Measurements from ENCODE around the gene LRMDA. TPM values are rescaled to one million over a fixed set of nuclear protein-coding genes. Genes with fewer than 3 reads are reported as not detected.

The LRMDA gene
- total and polyA plus RNA-seq, 2 of the 8 experiments (the other 6 are each of a cell fraction or from before 2014, with no cell fraction given): 0.86 to 2.8 TPM

DNA sequence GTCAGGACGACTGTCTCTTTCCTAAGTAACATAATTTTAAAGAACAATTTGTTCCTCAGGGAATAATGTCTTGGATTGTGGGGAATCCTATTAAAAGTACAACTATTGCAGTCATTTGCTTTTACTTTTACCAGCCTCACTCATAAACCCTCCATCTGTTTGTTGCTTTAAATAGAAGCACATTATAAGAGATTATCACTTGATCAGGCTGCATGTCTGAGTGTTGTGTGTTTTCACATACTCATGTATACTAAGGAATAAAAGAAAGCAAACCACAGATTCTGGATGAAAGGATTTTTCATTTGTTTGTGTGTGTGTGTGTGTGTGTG lies 1128.4 kb downstream of the LRMDA start:
- no peak overlapping the region for H4K5ac ChIP-seq (ENCODE audit: insufficient read length, low read depth, low read length)
- no peak overlapping the region for H2BK15ac ChIP-seq (ENCODE audit: low read length)
- H4K8ac ChIP-seq (ENCODE audit: extremely low read depth, insufficient read depth, low read length): no peak overlapping the region
- H4K20me1 ChIP-seq (replicated peaks in 1 of 2; ENCODE audit: control insufficient read depth in 1 of 2, insufficient read depth in 2 of 2, low read length in 2 of 2): no peaks in the 10 kb centered on the region
- H3K56ac ChIP-seq (replicated peaks; ENCODE audit: insufficient read length, low read depth, low read length): no peak overlapping the region
- H3K9ac ChIP-seq (replicated peaks in 1 of 4; ENCODE audit: extremely low read depth in 1 of 4, low read depth in 3 of 4, low read length in 3 of 4): no peak overlapping the region
- no peaks in the 10 kb centered on the region for H3K4me1 ChIP-seq (replicated peaks in 1 of 4; ENCODE audit: control insufficient read depth in 3 of 4, insufficient read depth in 4 of 4, low read length in 3 of 4)
- FAIRE-seq: no peak
- ChIA-PET POLR2A (ENCODE audit: partially characterized antibody) (no interaction called here), CTCF (ENCODE audit: partially characterized antibody) (interaction anchor here (1.1 kb wide), 2 partner anchors 343 to 445 kb away, joined by 3 read pairs; no protein-coding TSS in a partner anchor)
- H3K79me1 ChIP-seq (ENCODE audit: low read depth, low read length): no peaks in the 10 kb centered on the region
- no peak overlapping the region for H3K4me2 ChIP-seq (ENCODE audit: insufficient read depth in 1 of 2, low read depth in 2 of 2, low read length in 2 of 2)
- H3K9me3 ChIP-seq (ENCODE audit: insufficient read depth in 2 of 2, low read depth in 1 of 2, low read length in 1 of 2): no peaks in the 10 kb centered on the region
- no peak overlapping the region for H3K14ac ChIP-seq (ENCODE audit: insufficient read length)
- no peaks in the 10 kb centered on the region; a peak in 1 of 7 replicates for H3K27me3 ChIP-seq (replicated peaks in 1 of 4; ENCODE audit: control insufficient read depth in 3 of 4, extremely low read depth in 1 of 4, insufficient read depth in 3 of 4, low read length in 3 of 4)
- H2BK12ac ChIP-seq (ENCODE audit: low read depth, low read length): no peak overlapping the region
- no peak overlapping the region for H2BK20ac ChIP-seq (ENCODE audit: low read length)
- WGBS, 2 experiments (ENCODE audit: extremely low coverage in 1 of 2, insufficient coverage in 1 of 2, insufficient read length in 1 of 2, insufficient replicate concordance in 2 of 2, low coverage in 1 of 2, low lambda C conversion rate in 2 of 2, missing lambda C conversion rate in 1 of 2): 82% methylated on average over 1 of the region's 1 CpG; no CpG with 5 or more reads in 1 of the 2 experiments
- no peaks in the 10 kb centered on the region for H3K36me3 ChIP-seq (ENCODE audit: control insufficient read depth in 2 of 4, insufficient read depth in 4 of 4, low read length in 3 of 4)
- no peak overlapping the region for H3K23ac ChIP-seq (ENCODE audit: insufficient read length)
- H2AK5ac ChIP-seq (ENCODE audit: low read depth, low read length): no peak overlapping the region
- no peak overlapping the region for H2BK5ac ChIP-seq (ENCODE audit: low read depth, low read length)
- no peak for DNase-seq (ENCODE audit: low read depth in 1 of 2, low spot score in 2 of 2)
- no peaks in the 10 kb centered on the region for H3K79me2 ChIP-seq (ENCODE audit: control insufficient read depth in 1 of 2, insufficient read depth in 2 of 2, low read length in 2 of 2)
- H2BK120ac ChIP-seq (replicated peaks; ENCODE audit: low read depth, low read length): no peak overlapping the region
- H3K23me2 ChIP-seq (ENCODE audit: low read depth, low read length): no peaks in the 10 kb centered on the region
- H3K4me3 ChIP-seq (ENCODE audit: extremely low read depth in 1 of 4, insufficient read depth in 2 of 4, low read depth in 3 of 4, low read length in 4 of 4): no peak overlapping the region
- no peak overlapping the region for H4K91ac ChIP-seq (replicated peaks; ENCODE audit: insufficient read length, low read length)
- no peak overlapping the region for H3K4ac ChIP-seq (replicated peaks; ENCODE audit: insufficient read length, low read depth, low read length)
- TF ChIP-seq CBX5 (IDR thresholded peaks at IDR 0.05; ENCODE audit: low read depth, low read length) (no peak), SIX5 (IDR thresholded peaks at IDR 0.05; ENCODE audit: low read depth, low read length) (no peak), ASH2L (IDR thresholded peaks at IDR 0.05; ENCODE audit: low read length) (no peak), CBX8 (IDR thresholded peaks at IDR 0.05; ENCODE audit: borderline replicate concordance, low read depth, low read length) (no peak), POU5F1 (IDR thresholded peaks at IDR 0.05; ENCODE audit: low read depth, low read length) (no peak), HDAC2 (IDR thresholded peaks at IDR 0.05; ENCODE audit: borderline replicate concordance in 1 of 2, low read depth in 2 of 2, low read length in 2 of 2) (no peak), PHF8 (conservative IDR thresholded peaks at IDR 0.05; ENCODE audit: low read depth, low read length) (no peak), CTBP2 (IDR thresholded peaks at IDR 0.05; ENCODE audit: borderline replicate concordance, insufficient read depth, insufficient read length, low read length) (no peak), EGR1 (IDR thresholded peaks at IDR 0.05; ENCODE audit: borderline replicate concordance, low read depth, low read length) (no peak), SRF (IDR thresholded peaks at IDR 0.05; ENCODE audit: low read depth, low read length) (no peak), ZNF274 (IDR thresholded peaks at IDR 0.05; ENCODE audit: borderline replicate concordance, extremely low read depth, low read length) (no peak), NANOG (IDR thresholded peaks at IDR 0.05; ENCODE audit: insufficient read depth, low read depth, low read length, poor library complexity, severe bottlenecking) (no peak), CEBPB (IDR thresholded peaks at IDR 0.05; ENCODE audit: low read depth, low read length) (no peak), MAFK (IDR thresholded peaks at IDR 0.05; ENCODE audit: low read depth, low read length) (no peak)
- H2AFZ ChIP-seq (ENCODE audit: low read length): no peak overlapping the region
- H3K18ac ChIP-seq (ENCODE audit: extremely low read depth, low read length): no peak overlapping the region
- H3K27ac ChIP-seq (ENCODE audit: low read depth, low read length): no peak overlapping the region
